Medulla oblongata (tissue), 1 donor: ENCODE data around the gene USP22.

Experiments used
- DNase-seq: peaks from one replicate; pipeline ENCODE4 v3.0.0-alpha.2; 2015; ENCODE audit errors: extremely low spot score

The USP22 gene

DNA sequence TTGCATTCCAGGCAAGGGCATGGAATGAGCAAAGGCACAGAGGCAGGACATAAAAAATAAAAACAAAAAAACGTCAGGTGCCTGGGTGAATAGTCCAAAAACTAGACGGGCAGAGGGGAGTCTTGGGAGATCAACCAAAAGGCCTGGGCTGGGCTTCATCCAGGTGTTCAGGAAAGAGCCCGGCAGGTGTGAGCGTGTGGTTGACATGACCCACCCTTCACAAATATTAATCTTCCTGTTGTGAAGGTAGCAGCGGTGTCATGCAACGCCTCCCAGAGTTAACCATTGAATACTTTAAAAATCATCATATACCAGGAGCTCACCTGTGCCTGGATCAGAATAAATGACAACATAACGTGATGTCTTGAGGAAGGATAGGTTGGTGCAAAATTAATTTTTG lies 90.6 kb downstream of the USP22 start:
- DNase-seq: no peak
